ENCODE measurements around the gene ACTR10.

The ACTR10 gene

DNA sequence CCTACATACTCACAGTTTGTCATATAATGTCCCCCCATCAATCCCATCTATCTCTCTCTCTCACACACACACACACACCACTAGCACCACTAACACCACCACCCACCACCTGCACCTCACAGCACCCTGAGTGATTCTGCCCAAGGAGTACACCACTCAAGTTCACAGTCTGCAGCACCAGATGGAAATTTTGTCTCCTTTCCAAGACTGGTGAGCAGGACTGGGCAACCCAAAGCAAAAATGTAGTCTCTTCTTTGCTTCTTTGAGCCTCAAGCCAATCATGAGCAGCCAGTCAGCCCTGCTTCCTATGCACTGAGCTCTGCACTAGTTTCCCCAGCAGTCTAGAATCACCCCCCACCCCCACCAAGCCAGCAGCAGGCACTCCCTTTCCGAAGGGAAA lies 32.9 kb upstream of the ACTR10 start:
- TF ChIP-seq, protein P1, sequence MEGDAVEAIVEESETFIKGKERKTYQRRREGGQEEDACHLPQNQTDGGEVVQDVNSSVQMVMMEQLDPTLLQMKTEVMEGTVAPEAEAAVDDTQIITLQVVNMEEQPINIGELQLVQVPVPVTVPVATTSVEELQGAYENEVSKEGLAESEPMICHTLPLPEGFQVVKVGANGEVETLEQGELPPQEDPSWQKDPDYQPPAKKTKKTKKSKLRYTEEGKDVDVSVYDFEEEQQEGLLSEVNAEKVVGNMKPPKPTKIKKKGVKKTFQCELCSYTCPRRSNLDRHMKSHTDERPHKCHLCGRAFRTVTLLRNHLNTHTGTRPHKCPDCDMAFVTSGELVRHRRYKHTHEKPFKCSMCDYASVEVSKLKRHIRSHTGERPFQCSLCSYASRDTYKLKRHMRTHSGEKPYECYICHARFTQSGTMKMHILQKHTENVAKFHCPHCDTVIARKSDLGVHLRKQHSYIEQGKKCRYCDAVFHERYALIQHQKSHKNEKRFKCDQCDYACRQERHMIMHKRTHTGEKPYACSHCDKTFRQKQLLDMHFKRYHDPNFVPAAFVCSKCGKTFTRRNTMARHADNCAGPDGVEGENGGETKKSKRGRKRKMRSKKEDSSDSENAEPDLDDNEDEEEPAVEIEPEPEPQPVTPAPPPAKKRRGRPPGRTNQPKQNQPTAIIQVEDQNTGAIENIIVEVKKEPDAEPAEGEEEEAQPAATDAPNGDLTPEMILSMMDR (IDR thresholded peaks at IDR 0.05): no peak

DNA sequence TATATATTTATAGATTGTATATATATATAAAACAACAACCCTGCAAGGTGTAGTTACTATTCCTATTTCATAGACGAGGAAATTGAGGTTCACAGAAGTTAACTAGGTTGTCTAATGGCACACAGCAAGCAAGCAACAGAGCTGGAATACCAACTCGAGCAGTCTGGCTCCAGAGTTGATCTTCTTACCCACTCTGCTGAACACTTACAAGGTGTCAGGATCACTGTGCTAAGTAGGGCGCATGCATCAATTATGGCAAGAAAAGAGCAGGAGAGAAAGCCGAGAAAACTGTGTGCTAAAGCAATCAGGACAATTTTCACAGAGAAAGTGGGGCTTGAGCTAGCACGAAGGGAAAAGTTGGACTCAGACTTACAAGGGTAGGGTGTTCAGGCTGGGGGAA lies 32.1 kb upstream of the ACTR10 start:
- TF ChIP-seq, protein P1 (IDR thresholded peaks at IDR 0.05): no peak

DNA sequence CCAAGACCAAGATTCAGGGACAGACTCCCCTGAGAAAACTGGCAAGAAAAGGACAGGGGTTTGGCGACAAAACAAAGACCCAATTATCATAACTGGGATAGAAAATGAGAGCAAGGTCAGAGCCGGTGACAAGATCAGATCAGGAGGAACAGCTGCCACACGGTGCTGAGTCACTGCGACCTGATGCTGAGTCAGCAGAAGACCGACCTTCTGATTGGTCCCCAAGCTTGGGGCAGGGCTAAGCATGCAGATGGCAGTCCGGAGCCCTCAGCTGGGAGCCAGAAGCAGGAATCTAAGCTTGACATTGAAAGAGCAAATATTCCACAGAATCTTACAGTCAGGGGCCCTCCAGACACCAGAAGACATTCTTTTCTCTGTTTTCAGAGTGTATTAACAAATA lies 28.9 kb upstream of the ACTR10 start:
- TF ChIP-seq, protein P1 (IDR thresholded peaks at IDR 0.05): no peak

DNA sequence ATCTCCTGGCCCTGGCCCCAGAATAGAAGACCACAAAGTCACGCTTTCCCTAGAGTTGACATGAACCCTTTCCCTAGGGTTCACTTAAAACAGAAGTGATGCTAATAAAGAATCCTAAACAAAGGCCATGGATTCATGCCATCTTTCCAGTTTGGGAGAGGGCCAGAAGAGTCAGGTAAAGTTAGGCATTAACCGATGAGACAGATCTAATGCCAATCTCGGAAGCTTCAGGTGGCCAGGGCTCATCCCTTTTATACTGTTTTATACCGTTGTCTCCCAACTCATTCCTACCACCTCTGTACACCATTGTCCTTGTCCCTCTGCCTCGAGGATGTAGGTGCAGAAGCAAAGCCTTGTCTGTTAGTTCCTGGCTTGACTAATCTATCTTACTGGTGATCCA lies 22.8 kb upstream of the ACTR10 start:
- TF ChIP-seq, protein P1 (IDR thresholded peaks at IDR 0.05): no peak

DNA sequence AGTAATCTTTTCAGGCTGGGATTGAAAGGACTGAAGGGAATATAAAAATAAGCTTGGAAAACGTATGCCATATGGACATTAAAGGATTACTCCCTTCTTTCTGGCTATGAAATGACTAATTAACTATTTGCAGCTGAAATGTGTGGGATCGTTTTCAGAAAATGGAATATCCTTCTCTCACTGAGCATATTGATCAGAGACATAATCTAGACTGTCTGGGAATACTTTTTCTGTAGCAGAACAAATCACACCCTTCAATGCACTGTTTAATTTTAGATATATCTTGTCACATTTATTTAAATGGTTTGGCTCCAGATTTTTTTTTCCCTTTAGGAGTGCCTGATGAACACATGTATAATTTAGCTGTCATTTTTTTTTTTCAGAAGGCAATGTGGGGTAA lies 10.8 kb upstream of the ACTR10 start:
- TF ChIP-seq, protein P1 (IDR thresholded peaks at IDR 0.05): no peak

DNA sequence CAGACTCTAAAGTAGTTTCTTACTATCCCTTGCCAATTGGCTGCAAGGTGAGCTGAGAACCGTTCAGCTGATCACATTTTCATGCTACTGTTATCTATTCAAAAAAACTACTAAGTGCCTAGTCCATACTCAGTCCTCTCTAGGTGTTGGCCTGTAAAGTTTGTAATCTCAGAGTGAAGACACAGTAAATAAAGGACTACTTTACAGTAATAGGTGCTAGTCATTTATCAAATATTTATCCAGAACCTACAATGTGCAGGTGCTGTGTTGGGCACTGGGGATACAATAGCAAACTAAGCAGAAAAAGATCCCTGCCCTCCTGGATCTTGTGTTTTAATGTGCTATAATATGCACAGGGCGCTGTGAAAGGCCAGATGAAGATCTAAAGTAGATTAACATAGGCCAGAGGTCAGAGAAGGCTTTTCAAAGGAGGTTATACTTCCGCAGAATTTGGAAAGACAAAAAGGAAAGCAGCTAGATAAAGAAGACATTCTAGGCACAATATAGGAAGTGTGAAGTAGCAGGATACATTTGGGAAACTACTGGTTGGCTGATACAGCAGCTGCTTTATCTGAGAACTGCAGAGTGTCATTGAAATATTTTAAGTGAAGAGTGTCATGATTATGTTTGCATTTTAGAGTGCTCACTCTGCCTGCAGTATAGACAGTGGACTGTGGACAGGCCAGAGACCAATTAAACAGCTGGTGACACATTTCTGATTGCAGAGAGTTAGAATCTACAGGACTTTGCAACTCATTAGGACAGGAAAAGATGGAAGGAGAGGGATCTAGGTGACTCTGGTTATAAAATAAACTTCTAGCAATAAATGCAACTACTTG lies 8.0 kb upstream of the ACTR10 start:
- TF ChIP-seq, protein P1 (IDR thresholded peaks at IDR 0.05): no peak

DNA sequence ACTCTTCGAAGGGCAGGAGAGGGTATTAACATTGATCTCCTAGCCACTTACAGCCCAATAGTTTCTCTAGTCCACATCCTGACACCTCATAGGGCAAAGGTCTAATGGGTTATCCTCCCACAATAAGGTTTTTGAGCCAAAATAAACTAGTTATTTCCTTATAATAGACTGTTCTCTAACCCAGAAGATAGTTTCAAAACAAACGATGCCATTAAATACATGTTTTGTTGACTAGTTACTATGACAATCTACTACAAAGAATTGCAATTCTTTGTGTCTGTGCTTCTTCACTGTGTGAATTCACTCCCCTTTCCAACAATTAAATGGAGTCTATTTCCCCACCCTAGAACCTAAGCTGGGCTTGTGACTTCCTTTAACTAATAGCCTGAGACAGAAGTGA lies 6.4 kb upstream of the ACTR10 start:
- TF ChIP-seq, protein P1 (IDR thresholded peaks at IDR 0.05): no peak
